HG02938 (cell line): ENCODE data around the gene JAG1.

Experiments
- ATAC-seq: cut with Tn5 transposase; IDR thresholded peaks from one replicate; pipeline ENCODE4 v1.9.1; 2021; ENCODE audit warnings: mild to moderate bottlenecking, moderate library complexity; ENCODE audit not compliant: unreplicated experiment

The JAG1 gene

GRCh38 chr20:10639737-10640556 is 33.9 kb downstream of the JAG1 start:
- ATAC-seq: no peak

GRCh38 chr20:10639077-10639736 is 34.6 kb downstream of the JAG1 start:
- ATAC-seq: no peak

DNA sequence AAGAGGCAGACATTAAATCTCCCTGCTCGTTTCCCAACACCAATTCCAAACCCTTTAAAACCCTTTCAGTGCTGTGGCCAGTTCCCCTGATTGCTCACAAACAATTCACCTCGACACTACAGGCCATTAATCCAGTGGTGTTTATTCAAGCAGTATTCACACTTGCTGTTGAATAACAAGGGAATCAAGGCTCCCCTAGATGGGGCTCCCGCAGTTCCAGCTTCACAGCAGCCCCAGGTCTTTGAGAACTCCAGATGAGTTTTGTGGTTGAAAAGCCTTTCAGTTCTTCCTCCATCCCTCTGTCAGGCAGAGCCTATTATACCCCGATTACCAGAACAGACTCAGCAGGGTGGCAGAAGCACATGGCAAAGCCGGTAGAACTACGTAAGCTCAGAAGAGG is 36.2 kb downstream of the JAG1 start:
- no peak for ATAC-seq

- no peak for ATAC-seq
Measured at GRCh38 chr20:10637031-10637559, 36.7 kb downstream of the JAG1 start.

DNA sequence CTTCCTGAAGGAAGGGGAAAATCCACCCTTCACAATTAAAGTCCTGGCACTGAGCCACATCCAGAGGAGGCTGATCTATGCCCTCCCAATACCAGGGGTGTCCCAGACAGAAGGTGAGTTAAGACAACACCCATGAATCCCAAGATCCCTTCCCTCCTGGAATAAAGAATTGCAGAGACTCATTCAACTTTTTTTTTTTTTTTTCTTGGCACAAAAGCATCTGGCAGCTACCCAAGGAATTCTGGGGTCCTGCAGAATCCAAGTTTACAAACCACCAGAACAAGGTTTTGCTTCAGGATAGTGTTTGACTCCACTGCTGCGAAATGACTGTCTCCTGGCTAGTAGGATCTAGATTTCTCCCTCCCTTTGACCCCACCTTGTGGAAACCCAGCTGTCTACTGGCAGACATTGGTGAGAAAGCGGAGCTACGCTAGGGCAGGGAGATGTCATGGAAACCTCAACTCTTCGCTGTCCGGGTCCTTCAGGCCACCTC is 37.4 kb downstream of the JAG1 start:
- no peak for ATAC-seq

DNA sequence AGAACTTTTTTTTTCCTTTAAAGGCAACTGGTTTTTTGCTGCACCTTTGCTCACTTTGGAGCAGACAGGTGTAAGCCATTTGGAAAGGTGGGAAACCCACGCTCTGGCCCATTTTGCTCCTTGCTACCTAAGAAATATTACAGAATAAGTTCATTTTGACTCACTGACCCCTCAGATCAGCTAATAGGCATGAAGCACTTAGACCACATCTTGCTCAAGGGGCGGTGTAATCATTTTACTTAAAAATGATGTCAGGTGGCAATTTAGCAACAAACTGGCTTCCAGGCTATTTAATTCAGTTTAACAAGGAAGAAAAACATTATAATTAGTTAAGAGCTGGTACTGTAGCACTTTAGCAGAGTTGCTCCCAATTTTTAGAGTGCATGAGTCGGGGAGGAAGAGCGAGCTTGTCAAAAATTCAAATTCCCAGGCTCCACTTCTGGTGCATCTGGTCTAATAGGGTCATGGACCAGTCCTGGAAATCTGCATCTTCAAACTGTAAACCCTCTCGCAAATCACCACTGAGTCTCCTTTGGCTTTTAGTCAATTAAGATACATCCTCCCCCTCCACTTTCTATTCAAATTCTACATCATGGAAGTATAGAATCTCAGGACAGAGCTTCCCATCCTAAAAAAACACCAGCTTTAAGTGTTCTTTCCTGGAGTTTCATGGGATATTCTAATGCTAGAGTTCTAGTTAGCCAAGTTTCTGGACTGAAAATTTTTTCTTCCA is 38.2 kb downstream of the JAG1 start:
- ATAC-seq: no peak

GRCh38 chr20:10634683-10635411 is 39.0 kb downstream of the JAG1 start:
- no peak for ATAC-seq

DNA sequence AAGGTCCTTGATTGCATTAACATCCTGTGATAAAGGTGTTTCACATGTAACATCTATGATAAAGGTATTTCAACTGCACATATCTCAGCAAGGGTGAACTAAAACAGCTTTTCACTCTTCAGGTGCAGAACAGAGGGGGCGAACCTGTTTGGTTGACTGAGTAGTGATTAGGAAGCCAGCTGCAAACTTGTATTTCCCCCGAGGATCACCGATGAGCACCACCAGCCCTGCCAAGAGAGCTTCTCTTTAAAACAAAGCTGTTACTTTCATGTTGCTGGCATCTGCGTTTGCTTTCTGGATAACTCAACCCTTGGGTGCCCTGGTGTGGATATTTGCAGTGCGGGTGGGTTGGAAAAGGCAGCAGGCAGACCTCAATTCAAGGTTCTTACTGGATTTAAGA is 39.6 kb downstream of the JAG1 start:
- ATAC-seq: no peak

GRCh38 chr20:10633718-10634117 is 40.1 kb downstream of the JAG1 start:
- ATAC-seq: no peak

DNA sequence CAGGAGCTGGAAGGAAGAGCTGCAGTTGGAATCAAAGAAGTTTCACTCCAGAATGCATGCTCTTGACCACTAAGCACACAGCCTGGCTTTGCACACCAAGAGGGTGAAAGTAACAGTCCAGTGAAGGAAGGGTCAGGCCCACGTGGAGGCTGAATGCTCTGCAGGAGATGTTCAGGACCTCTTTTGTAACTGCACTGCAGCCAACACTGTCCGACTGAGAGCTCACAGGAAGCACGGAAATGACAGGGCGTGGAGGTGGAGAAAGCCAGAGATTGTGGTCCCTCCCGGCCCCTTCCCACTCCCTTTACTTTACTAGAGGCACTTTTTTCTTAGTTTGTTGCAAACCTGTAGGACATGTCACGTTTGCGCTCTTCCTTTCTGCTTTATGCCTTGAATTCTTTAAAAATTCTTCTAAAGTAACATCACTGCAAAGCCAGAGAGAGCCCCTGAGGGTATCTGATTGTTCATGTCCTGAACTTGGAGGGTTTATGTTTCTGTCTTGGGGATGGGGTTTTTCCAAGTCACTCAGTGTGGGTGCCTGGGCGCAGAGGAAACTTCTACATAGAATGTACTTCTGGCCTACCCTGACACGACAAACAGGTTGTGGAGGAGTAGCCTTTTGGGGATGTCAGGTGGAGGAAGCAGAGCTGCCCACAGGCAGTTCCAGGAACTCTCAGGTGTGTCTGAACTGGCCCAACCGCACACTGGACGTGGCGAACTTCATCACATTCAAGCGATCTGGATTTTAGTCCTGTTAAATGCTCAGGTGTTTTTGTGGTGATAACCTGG is 40.9 kb downstream of the JAG1 start:
- no peak for ATAC-seq

GRCh38 chr20:10631126-10631525 is 42.7 kb downstream of the JAG1 start:
- ATAC-seq: no peak

- no peak for ATAC-seq
Measured at GRCh38 chr20:10629946-10630650, 43.7 kb downstream of the JAG1 start.

DNA sequence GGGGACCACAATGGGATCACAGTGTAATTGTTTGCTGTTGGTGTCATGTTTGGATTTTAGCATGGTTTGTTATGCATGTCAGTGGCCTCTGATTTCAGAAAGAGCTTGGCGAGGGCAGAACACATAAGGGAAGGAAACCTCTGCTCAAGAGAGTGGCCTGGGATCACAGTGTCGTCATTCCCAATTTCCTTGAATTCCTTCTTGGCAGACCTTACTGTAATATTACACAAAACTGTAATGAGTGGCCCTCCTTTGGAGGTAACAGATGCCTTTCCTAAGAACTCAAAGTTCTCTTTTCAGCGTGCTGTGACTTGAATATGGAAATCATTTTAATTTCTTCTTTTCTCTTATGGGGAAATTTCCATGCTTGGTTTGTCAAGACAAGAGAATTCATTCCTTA is 46.9 kb downstream of the JAG1 start:
- no peak for ATAC-seq

DNA sequence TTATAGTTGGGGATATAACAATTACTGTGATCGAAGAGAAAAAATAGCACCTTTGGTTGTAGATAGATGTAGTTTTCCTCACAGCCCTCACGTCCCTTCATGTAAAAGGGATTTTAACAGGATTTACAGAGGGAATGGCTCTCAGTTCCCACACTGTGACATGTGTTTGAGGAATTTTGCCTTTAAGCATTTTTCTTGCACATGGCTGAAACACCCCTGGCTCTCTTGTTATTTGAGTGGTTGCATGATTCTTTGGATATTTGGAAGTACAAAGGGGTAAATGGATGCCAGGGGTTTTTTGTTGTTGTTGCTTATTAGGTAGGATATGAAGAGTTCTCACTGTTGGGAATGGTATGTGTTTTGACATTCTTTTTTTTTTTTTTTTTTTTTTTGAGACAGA is 48.2 kb downstream of the JAG1 start:
- ATAC-seq: no peak

- no peak for ATAC-seq
Measured at GRCh38 chr20:10622657-10623418, 51.0 kb downstream of the JAG1 start.

DNA sequence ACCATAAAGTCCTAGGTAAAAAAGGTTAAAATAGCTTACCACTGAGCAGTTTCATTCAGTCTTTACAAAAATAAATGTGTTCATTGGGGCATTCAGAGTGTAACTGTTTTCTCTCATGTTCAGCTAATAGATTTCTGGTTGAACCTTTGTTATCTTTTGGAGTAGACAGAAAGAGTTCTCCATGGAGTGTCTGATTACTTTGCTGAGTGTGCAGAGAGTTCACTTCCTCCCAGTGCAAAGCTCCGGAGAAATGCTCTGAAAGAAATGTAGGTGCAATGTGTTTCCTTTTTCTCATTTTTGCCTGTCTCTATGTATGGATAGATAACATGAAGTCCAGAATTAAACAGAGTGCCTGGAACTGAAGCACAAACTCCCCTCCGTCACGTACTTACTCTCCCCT is 52.6 kb downstream of the JAG1 start:
- ATAC-seq: no peak

DNA sequence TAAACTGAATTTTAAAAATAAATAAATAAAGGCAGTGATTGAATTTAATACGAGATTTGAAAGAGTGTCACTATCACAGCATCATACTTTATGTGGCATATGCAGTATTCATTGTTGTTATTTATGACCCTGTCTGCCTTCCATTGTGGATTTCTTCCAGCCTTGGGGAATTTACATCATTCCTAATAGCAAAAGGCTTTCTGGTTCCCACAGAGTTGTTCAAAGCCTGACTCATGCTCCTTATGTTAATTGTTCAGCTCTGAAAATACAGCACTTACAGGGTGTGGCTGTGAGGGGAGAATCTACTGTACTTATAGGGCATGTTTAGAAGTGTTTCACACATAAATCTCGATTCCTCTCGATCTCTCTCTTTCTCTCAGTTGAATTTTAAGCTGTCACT is 54.4 kb downstream of the JAG1 start:
- no peak for ATAC-seq

DNA sequence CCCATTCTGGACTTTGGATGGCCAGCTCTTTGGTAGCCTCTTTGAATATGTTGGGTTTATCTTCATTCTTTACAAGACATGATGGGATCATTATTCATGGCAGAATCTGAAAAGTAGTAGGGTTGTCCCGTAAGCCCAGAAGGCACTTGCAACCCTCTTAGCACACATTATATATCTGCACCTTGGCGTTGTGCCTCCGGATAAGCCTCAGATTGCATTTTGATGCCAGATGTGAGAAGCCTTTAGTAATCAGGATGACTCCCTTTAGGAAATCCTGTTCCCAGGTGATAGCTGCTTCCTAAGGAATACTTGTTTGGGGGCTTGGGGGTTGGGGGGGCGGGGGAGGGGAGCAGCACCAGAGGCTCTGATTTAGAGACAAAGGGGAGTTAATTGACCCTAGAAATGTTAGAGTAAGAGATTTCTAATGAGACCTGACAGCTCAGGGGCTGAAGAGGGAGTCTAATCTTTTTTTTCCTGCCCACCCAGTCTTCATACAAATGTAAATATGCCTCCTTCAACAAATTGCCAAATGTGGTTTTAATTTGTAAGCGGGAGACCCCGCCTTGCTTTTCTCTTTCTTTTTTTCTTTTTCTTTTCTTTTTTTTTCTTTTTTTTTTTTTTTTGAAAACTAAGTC is 55.1 kb downstream of the JAG1 start:
- no peak for ATAC-seq
